Panc1 (cell line): ENCODE data around the gene NTM. TPM values are rescaled to one million over a fixed set of nuclear protein-coding genes. Genes with fewer than 3 reads are reported as not detected.

Experiments
- ATAC-seq: fragments of 200-7000 bp; cut with Tn5 transposase; 2 replicates; pipeline ENCODE4 v1.9.1; 2020; ENCODE audit warnings: mild to moderate bottlenecking, moderate library complexity
- BruUV-seq: library from RNA; stranded (reverse); fragments of 400-500 nt; replicated peaks from 2 replicates; lab custom pipeline; 2021; lab: Mats Ljungman, UMichigan
- CTCF ChIA-PET: fragments of 300-600 bp; sonication (Branson Sonifier 250); formaldehyde crosslinking; loops from one replicate; lab custom pipeline; 2022; ENCODE audit warnings: antibody characterized with exemption; lab: Charles Lee
- POLR2A ChIA-PET: fragments of 300-600 bp; sonication (Branson Sonifier 250); formaldehyde crosslinking; loops from one replicate; lab custom pipeline; 2022; ENCODE audit warnings: antibody characterized with exemption; lab: Charles Lee
- DNase-seq: peaks from one replicate; pipeline ENCODE4 v3.0.0-alpha.2; 2010; ENCODE audit warnings: low read depth, low spot score
- H3K27ac ChIP-seq: 2 replicates; pipeline ENCODE4 v1.5.1; 2011; ENCODE audit warnings: mild to moderate bottlenecking, low read length, inconsistent platforms
- H3K27me3 ChIP-seq: fragments of 200-500 bp; sonication (Bioruptor generic); 2 replicates; pipeline ENCODE4 v1.6.0; 2014; ENCODE audit warnings: low read length, inconsistent platforms; ENCODE audit not compliant: control insufficient read depth, insufficient read depth
- H3K36me3 ChIP-seq: fragments of 200-500 bp; sonication (Bioruptor generic); 2 replicates; pipeline ENCODE4 v1.5.1; 2014; ENCODE audit warnings: inconsistent platforms, mild to moderate bottlenecking, low read length, moderate library complexity; ENCODE audit not compliant: control insufficient read depth, insufficient read depth
- H3K4me1 ChIP-seq: 2 replicates; pipeline ENCODE4 v1.5.1; 2011; ENCODE audit warnings: inconsistent platforms, mild to moderate bottlenecking, low read length, moderate library complexity; ENCODE audit not compliant: control insufficient read depth, insufficient read depth
- H3K4me3 ChIP-seq, 2 experiments: 2 replicates each; pipeline ENCODE4 v1.5.1; 2011 to 2012; ENCODE audit warnings: low read depth in 2 of 2, low read length in 2 of 2, mild to moderate bottlenecking in 2 of 2, inconsistent platforms in 1 of 2, moderate library complexity in 1 of 2
- H3K9me3 ChIP-seq: fragments of 200-500 bp; sonication (Bioruptor generic); 2 replicates; pipeline ENCODE4 v1.5.1; 2014; ENCODE audit warnings: low read depth, mild to moderate bottlenecking, inconsistent platforms, low read length, moderate library complexity; ENCODE audit not compliant: control insufficient read depth, insufficient read depth
- CTCF ChIP-seq: fragments of 450-650 bp; IDR thresholded peaks from 2 replicates; pipeline ENCODE4 v1.5.1; 2017; ENCODE audit warnings: mild to moderate bottlenecking
- POLR2AphosphoS5 ChIP-seq: IDR thresholded peaks from 2 replicates; pipeline ENCODE4 v1.6.1; 2012; ENCODE audit warnings: mild to moderate bottlenecking, low read depth, low read length, moderate library complexity
- REST ChIP-seq, 2 experiments: IDR thresholded peaks; 2 replicates each; pipeline ENCODE4 v1.6.1; 2011 to 2012; ENCODE audit warnings: low read depth in 2 of 2, control low read depth in 1 of 2, low read length in 1 of 2, mild to moderate bottlenecking in 1 of 2, moderate library complexity in 1 of 2; ENCODE audit not compliant: insufficient read depth in 1 of 2
- SIN3A ChIP-seq: IDR thresholded peaks from 2 replicates; pipeline ENCODE4 v1.6.1; 2012; ENCODE audit warnings: low read depth, mild to moderate bottlenecking, low read length, moderate library complexity, borderline replicate concordance; ENCODE audit not compliant: insufficient read depth
- TCF7L2 ChIP-seq: IDR thresholded peaks from 2 replicates; pipeline ENCODE4 v1.6.1; 2011; ENCODE audit warnings: mild to moderate bottlenecking, low read depth, low read length, inconsistent platforms
- in situ Hi-C: cut with HindIII; loops from 2 replicates; pipeline ENCODE4 v1.10.0; 2016; ENCODE audit warnings: low sequenced_read_pairs, low pct_unique_long_range_greater_than_20kb
- intact Hi-C: fragments of 100-400 bp; cut with micrococcal nuclease; formaldehyde crosslinking; loops from one replicate; pipeline ENCODE4 v1.10.0; 2022; ENCODE audit not compliant: unreplicated experiment
- total RNA-seq: library from RNA; stranded (reverse); gene quantifications from one replicate; pipeline ENCODE4 v1.2.1, GENCODE V29; 2021; ENCODE audit not compliant: unreplicated experiment

Gene NTM
- total RNA-seq, 1 experiment from 2014 or later, result 0.10 TPM

DNA sequence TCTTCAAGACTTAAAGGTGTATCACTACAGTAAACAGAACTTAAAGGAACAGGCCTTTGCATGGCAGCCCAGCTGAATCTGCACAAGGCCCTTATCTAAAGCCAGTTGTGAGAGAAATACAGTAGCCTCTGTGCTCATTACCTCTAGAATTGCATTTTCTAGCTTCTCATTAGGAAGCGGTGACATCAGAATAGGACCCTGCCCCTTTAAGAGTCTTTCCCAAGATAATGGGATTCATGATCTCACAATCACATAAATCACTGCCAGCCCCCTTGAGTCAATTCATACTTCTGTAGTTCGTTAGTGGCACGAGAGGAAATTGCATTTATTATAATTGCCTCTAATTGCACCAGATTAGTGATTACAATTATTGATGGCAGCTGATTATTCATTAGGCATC, 170.3 kb downstream of the NTM start:
- no TSS peak for BruUV-seq
- POLR2A ChIA-PET, result no interaction called here
- no peaks in the 10 kb centered on the region for H3K4me1 ChIP-seq
- in situ Hi-C loops, result no loop called here
- intact Hi-C loops, result no loop called here
- no peak overlapping the region for H3K4me3 ChIP-seq
- H3K27ac ChIP-seq, result no peak overlapping the region
- TF ChIP-seq CTCF (no peak), POLR2AphosphoS5 (no peak), REST (IDR thresholded peaks at IDR 0.05; ENCODE audit: insufficient read depth in 1 of 2, low read depth in 2 of 2, low read length in 1 of 2) (no peak), TCF7L2 (no peak), SIN3A (no peak)
- no peaks in the 10 kb centered on the region for H3K9me3 ChIP-seq
- DNase-seq (no peak), ATAC-seq (no peak)
- CTCF ChIA-PET, result no interaction called here
- no peaks in the 10 kb centered on the region for H3K27me3 ChIP-seq
- no peaks in the 10 kb centered on the region for H3K36me3 ChIP-seq

DNA sequence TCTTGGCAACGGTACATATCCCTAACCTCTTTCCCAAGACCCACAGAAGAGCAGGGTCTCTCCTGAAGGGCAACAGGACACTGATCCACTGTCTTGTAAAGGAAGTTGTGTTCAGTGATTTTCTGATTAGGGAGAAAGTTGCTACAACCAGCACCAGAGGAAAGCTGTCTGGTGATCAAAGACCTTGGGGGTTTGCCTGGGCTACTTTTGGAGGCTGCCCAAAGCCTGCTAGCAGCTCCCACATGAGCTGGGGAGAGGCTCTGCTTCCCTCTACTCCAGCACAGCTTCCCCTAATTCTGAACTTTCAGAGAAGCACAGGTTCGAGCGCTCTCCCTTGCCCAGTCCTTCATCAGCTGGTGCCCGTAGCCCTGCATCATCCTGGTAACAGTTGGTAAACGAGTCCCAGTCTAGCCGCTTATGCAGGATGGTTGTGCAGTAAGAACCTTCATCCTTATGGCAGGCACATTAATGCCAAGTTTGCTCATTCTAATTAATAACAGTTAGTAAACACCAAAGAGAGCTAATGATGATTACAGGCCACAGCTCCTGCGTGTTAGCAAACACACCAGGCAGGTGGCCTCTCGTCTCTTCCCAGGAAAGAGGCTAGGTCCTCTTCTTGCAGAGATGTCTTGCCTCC, 173.1 kb downstream of the NTM start:
- no peaks in the 10 kb centered on the region for H3K36me3 ChIP-seq
- in situ Hi-C loops (no loop called here), intact Hi-C loops (no loop called here)
- ATAC-seq, result no peak
- DNase-seq, result no peak
- CTCF ChIA-PET, result no interaction called here
- no TSS peak for BruUV-seq
- TF ChIP-seq TCF7L2 (no peak), SIN3A (no peak), CTCF (no peak), POLR2AphosphoS5 (no peak), REST (IDR thresholded peaks at IDR 0.05; ENCODE audit: insufficient read depth in 1 of 2, low read depth in 2 of 2, low read length in 1 of 2) (no peak)
- H3K4me3 ChIP-seq, result no peak overlapping the region
- no peaks in the 10 kb centered on the region for H3K9me3 ChIP-seq
- H3K27me3 ChIP-seq, result no peaks in the 10 kb centered on the region
- H3K4me1 ChIP-seq, result no peaks in the 10 kb centered on the region
- POLR2A ChIA-PET, result no interaction called here
- no peak overlapping the region for H3K27ac ChIP-seq
